Measurements from ENCODE around the gene DCPS.
"Not testable (repeated sequence)": the region's sequence is repeated elsewhere in the genome, so short reads cannot be mapped to it uniquely, and the experiment has no call there.

The DCPS gene

DNA sequence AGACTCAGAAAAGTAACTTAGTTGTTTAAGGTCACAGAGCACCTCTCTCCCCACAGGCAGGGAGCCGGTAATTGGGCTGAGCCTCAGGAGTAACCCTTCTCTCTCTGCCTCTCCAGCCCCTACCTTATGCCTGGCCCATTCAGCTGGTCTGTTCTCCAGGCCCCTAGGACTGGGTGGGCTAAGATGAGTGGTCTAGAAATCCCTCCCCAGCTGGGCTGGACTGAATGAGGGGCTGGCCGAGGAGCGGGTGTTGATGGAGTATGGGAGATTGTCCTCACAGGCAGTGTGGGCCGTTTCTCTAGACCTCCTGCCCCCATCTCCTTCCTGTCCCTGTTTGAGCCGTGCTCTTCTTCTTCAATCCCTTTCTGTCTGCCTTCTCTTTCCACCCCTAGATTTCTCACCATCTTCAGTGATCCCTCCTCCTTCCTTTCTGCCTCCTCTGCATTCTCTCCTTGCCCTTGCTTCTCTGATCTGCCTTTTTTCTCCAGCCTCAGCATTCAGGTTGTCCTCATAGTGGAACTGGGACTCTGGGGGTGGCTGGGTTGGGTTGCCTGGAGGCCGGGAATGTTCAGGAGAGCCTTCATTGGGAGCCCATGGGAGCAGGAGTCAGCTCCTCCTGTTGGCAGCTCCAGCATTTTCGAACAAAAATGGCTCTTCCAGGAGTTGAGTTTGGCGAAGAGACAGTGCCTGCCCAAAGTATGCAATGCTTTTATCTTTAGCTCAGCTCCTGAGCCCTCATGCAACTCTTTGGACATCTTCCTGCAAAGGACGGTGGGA lies 59.2 kb downstream of the DCPS start:
- H3K9me3 ChIP-seq (ENCODE audit: low read depth, low read length), result no peaks in the 10 kb centered on the region
- TF ChIP-seq POLR2AphosphoS5 (IDR thresholded peaks at IDR 0.05; ENCODE audit: borderline replicate concordance, low read depth, low read length) (no peak), FOXP2 (optimal IDR thresholded peaks at IDR 0.05; ENCODE audit: control extremely low read depth, extremely low read length, insufficient read depth) (no peak), EZH2 (IDR thresholded peaks at IDR 0.05) (no peak)
- DNase-seq (ENCODE audit: low read depth, low spot score), result no peak

DNA sequence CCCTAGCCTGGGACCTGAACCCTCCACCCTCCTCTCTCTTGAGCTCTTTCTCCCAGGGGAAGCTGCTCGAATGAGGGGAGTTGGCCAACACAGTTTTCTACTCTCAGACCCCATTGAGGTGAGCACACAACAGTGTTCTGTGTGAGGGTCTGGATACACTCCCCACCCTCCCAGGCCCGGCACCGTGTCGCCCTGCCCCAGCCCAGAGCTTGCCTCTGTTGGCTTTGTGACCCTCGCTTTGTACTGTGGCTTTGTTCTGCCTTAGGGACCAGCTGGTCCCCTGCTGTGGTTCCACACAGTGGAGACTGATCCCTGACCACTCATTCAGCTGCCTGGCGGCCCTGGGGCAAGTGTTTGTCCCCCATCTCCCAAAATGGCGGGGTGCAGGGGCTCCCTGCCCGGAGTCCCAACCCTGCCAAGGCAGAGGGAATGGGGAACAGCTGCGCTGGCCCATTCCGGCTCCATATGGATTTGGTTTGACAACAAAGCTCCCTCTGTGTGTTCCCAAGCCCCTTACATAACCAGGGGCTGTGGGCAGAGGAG lies 59.9 kb downstream of the DCPS start:
- no peak overlapping the region for H3K27ac ChIP-seq
- H3K36me3 ChIP-seq (ENCODE audit: insufficient read depth, low read length), result 0 out of 2 replicates have a peak, but pooled peaks cover 3% of the 10 kb centered on the region
- no peak for DNase-seq (ENCODE audit: low read depth, low spot score)
- TF ChIP-seq FOXP2 (optimal IDR thresholded peaks at IDR 0.05; ENCODE audit: control extremely low read depth, extremely low read length, insufficient read depth) (no peak), EZH2 (IDR thresholded peaks at IDR 0.05) (no peak), POLR2AphosphoS5 (IDR thresholded peaks at IDR 0.05; ENCODE audit: borderline replicate concordance, low read depth, low read length) (no peak)
- no peak overlapping the region for H3K4me3 ChIP-seq
- no peaks in the 10 kb centered on the region for H3K9me3 ChIP-seq (ENCODE audit: low read depth, low read length)
- H3K9ac ChIP-seq (ENCODE audit: insufficient read length), result no peak overlapping the region

More for the DNA sequence above, 59.2 kb downstream of the DCPS start:
- 0 out of 2 replicates have a peak, but pooled peaks cover 3% of the 10 kb centered on the region for H3K36me3 ChIP-seq (ENCODE audit: insufficient read depth, low read length)
- no peak overlapping the region for H3K4me3 ChIP-seq
- no peak overlapping the region for H3K27ac ChIP-seq
- H3K9ac ChIP-seq (ENCODE audit: insufficient read length), result no peak overlapping the region

DNA sequence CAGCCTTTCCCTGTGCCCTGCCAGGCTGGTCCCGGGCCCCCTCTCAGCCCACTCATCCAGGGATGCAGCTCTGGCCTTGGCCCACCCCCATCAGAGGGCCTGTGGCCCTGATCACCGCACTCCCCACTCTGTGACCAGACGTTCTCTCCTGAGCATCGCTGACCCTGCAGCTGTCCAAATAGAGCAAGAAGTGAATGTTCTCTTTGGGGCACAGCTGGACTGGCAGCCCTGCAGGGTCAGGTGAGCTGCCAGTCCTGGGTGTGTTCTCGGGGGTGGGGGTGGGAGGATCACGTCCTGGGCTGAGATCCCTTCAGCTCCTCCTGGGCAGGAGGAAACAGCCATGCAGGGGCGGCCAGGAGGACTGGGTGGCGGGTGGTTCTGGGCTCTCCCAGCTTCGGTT lies 60.9 kb downstream of the DCPS start:
- H3K4me3 ChIP-seq; H3K27ac ChIP-seq; H3K9ac ChIP-seq (ENCODE audit: insufficient read length); H3K9me3 ChIP-seq (ENCODE audit: low read depth, low read length); H3K36me3 ChIP-seq (ENCODE audit: insufficient read depth, low read length); DNase-seq (ENCODE audit: low read depth, low spot score): not testable (repeated sequence)

DNA sequence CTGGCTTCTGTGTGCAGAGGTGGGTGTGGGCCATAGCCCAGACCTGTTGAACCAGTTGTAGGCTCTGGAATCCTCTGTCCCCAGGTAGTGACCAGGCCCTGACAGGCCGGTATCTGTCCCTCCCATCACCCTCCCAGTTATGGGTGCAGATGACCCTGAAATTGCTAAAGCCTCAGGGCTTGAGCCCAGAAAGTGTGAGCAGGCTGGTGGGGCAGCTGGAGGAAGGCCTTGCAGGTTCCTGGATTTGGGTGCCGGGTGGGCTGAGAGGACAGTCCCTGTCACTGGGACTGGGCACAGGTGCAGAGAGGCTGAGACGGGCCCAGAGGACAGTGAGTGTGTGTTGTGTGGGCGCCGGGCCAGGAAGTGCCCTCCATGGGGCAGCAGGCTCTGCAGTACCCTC lies 61.6 kb downstream of the DCPS start:
- H3K27ac ChIP-seq; H3K36me3 ChIP-seq (ENCODE audit: insufficient read depth, low read length); DNase-seq (ENCODE audit: low read depth, low spot score); H3K9me3 ChIP-seq (ENCODE audit: low read depth, low read length); H3K9ac ChIP-seq (ENCODE audit: insufficient read length); H3K4me3 ChIP-seq: not testable (repeated sequence)

DNA sequence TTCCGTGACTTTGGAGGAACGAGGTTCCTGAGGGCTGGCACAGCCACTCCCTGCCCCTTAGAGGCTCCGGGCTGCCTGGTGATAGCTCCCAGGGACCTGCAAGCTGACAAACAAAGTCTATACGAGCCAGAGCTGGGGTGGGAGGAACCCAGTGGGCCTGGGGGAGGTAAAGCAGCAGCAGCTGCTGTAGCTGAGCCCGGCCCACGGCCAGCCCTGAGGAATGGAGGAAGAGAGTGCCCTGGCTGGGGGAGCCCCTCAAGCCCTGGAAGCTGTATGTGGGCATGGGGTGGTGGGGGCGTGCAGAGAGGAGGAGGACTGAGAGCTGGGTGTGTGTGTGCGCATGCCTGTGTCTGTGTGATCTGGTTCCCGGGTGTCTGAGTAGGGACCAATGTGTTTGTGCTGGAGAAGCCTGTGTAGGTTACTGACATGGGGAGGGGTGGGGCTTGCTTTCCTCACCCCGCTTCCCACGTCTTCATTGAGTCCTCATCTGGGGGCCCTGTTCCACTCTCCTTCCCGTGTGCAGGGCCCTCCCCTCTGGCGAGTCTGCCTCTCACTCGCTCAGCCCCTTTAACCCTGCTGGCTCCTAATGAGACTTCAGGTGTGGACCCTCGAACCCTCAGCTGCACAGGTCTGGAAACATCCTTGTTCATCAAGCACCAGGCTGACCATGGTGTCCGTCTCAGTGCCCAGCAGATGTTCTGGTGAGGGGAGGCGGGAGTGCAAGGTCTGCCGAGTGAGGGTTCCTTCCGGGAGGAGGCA lies 62.4 kb downstream of the DCPS start:
- no peak overlapping the region for H3K9ac ChIP-seq (ENCODE audit: insufficient read length)
- H3K36me3 ChIP-seq (ENCODE audit: insufficient read depth, low read length), result 0 out of 2 replicates have a peak, but pooled peaks cover 3% of the 10 kb centered on the region
- no peak for TF ChIP-seq EZH2 (IDR thresholded peaks at IDR 0.05)
- TF ChIP-seq FOXP2 (optimal IDR thresholded peaks at IDR 0.05; ENCODE audit: control extremely low read depth, extremely low read length, insufficient read depth), result no peak
- no peak for TF ChIP-seq POLR2AphosphoS5 (IDR thresholded peaks at IDR 0.05; ENCODE audit: borderline replicate concordance, low read depth, low read length)
- H3K4me3 ChIP-seq, result no peak overlapping the region
- H3K9me3 ChIP-seq (ENCODE audit: low read depth, low read length), result no peaks in the 10 kb centered on the region
- no peak for DNase-seq (ENCODE audit: low read depth, low spot score)
- H3K27ac ChIP-seq, result no peak overlapping the region

DNA sequence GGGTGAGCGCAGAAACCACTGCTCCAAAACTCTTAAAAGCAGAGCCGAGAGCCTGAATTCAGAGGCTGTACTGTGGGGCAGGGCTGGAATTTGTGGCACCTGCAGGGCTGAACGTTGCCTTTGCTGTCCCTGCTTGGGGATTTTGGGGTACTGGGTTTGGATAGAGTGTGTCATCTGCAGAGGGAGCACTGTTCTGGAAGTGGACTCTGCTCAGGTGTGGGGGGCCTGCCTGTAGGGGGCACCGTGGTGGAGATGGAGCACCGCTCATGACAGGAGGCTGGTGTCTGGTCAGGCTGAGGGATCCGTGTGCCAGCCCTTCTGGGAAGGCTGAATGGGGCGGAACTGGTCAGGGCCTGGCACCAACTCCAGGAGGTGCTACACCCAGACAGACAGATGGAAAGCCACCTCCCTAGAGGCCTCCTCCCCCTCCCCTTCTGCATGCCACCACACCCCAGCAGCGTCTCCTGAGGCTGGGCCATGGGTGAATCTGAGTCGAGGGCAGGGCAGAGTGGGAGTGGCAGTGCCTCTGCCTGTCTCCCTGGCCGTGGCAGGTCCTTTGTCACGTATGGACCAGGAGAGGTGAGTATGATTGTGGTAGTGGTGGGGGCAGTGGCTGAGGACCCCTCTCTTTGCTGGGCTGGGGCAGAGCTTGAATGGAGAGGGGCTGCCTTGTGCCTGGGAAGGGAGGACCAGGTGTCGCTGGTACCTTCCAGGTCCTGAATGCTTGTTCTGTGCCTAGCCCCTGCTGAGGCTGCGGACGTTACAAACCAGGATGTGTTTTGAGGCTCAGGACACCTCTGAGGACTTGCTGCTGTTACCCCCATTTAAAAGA lies 63.2 kb downstream of the DCPS start:
- not testable (repeated sequence) for H3K27ac ChIP-seq; H3K9me3 ChIP-seq (ENCODE audit: low read depth, low read length); H3K9ac ChIP-seq (ENCODE audit: insufficient read length); H3K4me3 ChIP-seq; DNase-seq (ENCODE audit: low read depth, low spot score); H3K36me3 ChIP-seq (ENCODE audit: insufficient read depth, low read length)

DNA sequence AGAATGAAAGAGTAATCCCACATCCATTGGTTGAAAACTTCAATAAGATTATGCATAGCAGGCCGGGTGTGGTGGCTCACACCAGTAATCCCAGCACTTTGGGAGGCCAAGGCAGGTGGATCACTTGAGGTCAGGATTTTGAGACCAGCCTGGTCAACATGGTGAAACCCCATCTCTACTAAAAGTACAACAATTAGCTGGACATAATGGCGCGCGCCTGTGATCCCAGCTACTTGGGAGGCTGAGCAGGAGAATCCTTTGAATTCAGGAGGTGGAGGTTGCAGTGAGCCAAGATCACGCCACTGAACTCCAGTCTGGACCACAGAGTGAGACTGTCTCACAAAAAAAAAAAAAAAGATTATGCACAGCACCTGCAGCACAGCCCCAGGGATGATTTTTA lies 63.9 kb downstream of the DCPS start:
- not testable (repeated sequence) for H3K4me3 ChIP-seq

DNA sequence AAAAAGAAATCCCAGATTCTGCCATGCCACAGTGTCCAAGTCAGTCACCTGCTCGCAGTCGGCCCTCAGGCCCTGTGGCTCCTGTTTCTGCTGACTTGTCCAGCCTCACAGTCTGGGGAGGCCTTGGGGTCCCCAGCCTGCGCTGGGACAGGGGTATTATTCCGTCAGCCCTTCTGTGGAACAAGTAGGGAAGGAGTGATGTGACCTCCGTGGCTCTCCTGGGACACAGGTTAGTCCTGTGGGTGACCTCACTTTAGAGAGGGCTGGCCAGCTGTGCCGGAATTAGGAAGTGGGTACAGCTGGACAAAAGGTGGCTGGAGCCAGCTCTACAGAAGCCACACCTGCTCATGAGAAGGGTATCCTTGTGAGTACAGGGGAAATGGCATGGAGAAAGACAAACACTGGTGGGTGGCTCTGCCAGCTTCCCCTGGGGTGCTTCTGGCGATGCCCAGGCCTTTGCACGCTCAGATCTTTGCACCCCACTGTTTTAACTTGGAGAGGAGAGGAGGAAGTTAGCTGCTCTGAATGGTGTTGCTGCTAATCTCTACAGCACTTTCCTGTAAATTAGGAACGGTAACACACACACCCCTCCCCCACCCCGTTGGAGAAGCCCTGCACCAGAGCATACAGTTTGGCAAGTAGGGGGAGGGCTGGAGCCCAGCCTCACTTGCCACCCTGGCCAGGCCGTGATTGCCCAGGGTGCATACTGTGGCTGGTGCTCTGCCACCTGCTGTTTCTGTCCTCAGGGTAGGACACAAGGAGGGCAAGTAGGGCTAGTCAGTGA lies 64.7 kb downstream of the DCPS start:
- not testable (repeated sequence) for H3K9ac ChIP-seq (ENCODE audit: insufficient read length)

More for the DNA sequence above, 63.9 kb downstream of the DCPS start:
- H3K36me3 ChIP-seq (ENCODE audit: insufficient read depth, low read length); H3K9ac ChIP-seq (ENCODE audit: insufficient read length); H3K27ac ChIP-seq; DNase-seq (ENCODE audit: low read depth, low spot score); H3K9me3 ChIP-seq (ENCODE audit: low read depth, low read length): not testable (repeated sequence)

More for the DNA sequence above, 64.7 kb downstream of the DCPS start:
- H3K36me3 ChIP-seq (ENCODE audit: insufficient read depth, low read length); DNase-seq (ENCODE audit: low read depth, low spot score); H3K9me3 ChIP-seq (ENCODE audit: low read depth, low read length); H3K4me3 ChIP-seq; H3K27ac ChIP-seq: not testable (repeated sequence)
